ENCODE data around the gene NDUFV1.
"Not testable (repeated sequence)": the region's sequence is repeated elsewhere in the genome, so short reads cannot be mapped to it uniquely, and the experiment has no call there.

The NDUFV1 gene

GRCh38 chr11:67597458-67597857 lies 9.3 kb upstream of the NDUFV1 start:
- not testable (repeated sequence) for H3K27ac Mint-ChIP-seq; ATAC-seq (ENCODE audit: low read depth); H3K36me3 Mint-ChIP-seq; DNase-seq (ENCODE audit: low spot score in 2 of 2); H3K4me3 Mint-ChIP-seq; H3K27me3 Mint-ChIP-seq; H3K9me3 Mint-ChIP-seq
- peaks cover 16% of the 10 kb centered on the region for H3K4me1 Mint-ChIP-seq

DNA sequence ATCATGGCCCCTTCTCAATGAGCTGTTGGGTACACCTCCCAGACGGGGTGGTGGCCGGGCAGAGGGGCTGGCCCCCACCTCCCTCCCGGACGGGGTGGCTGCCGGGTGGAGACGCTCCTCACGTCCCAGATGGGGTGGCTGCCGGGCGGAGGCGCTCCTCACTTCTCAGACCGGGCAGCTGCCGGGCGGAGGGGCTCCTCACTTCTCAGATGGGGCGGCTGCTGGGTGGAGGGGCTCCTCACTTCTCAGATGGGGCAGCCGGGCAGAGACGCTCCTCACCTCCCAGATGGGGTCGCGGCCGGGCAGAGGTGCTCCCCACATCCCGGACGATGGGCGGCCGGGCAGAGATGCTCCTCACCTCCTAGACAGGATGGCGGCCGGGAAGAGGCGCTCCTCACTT lies 8.8 kb upstream of the NDUFV1 start:
- H3K4me3 Mint-ChIP-seq; H3K27ac Mint-ChIP-seq; H3K27me3 Mint-ChIP-seq; H3K9me3 Mint-ChIP-seq; ATAC-seq (ENCODE audit: low read depth); DNase-seq (ENCODE audit: low spot score in 2 of 2); H3K36me3 Mint-ChIP-seq: not testable (repeated sequence)
- H3K4me1 Mint-ChIP-seq = peaks cover 16% of the 10 kb centered on the region

DNA sequence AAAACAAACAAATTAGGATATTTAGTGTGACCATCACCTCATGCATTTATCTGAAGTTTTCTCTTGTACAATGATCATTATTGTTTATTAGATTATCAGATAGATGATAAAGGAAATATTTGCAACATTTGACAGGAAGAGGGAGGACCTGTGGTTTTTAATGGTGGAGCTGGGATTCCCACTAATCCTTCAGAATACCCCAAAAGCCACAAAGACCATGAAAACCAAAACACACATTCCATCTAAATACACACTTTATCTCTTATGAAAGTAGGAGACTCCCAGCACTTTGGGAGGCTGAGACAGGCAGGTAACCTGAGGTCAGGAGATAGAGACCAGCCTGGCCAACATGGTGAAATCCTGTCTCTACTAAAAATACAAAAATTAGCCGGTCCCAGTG lies 7.6 kb upstream of the NDUFV1 start:
- DNase-seq (ENCODE audit: low spot score in 2 of 2) (no peak), ATAC-seq (ENCODE audit: low read depth) (no peak)
- peaks cover 16% of the 10 kb centered on the region for H3K4me1 Mint-ChIP-seq
- H3K9me3 Mint-ChIP-seq = peaks cover 3% of the 10 kb centered on the region
- no peak overlapping the region for H3K4me3 Mint-ChIP-seq
- peaks cover under 1% of the 10 kb centered on the region for H3K27me3 Mint-ChIP-seq
- H3K27ac Mint-ChIP-seq = no peak overlapping the region
- no peaks in the 10 kb centered on the region for H3K36me3 Mint-ChIP-seq

DNA sequence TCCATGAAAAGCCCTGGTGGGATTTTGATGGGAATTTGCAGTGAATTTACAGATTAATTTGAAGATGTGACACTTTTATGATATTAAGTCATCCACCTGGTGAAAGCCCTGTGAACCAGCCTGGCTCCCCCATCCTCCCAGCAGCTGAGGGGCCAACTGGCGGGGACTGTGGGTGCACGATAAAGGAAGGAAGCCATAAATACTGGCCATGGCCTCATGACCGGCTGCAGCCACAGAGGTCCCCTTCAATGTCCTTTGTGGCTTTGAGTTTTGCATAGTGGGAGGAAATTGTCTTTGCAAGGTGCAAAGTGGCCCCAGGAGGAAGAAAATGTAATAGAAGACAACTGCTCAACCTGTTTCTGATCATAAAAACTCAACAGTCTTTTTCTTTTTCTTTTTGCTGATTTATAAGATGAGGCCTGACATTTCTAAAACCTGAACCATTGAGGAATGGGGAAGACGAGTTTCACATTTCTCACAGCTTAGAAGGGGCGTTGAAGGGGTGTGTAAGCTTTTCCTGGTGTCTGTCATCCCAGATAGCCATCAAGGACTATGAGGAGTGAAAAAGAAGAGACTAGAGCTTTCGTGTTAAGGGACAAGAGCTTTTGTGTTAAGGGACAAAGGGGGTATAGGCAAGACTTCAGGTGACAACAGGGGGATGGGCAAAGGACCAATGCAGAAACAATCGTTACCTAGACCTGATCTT lies 6.3 kb upstream of the NDUFV1 start:
- DNase-seq (ENCODE audit: low spot score in 2 of 2) (no peak), ATAC-seq (ENCODE audit: low read depth) (peak; percentile 89)
- peak overlapping the region; percentile 46 for H3K4me3 Mint-ChIP-seq
- H3K27ac Mint-ChIP-seq = no peak overlapping the region
- H3K9me3 Mint-ChIP-seq = peaks cover 3% of the 10 kb centered on the region
- peaks cover 9% of the 10 kb centered on the region for H3K27me3 Mint-ChIP-seq
- no peaks in the 10 kb centered on the region for H3K36me3 Mint-ChIP-seq
- peaks cover 16% of the 10 kb centered on the region for H3K4me1 Mint-ChIP-seq

GRCh38 chr11:67601098-67601497 lies 5.6 kb upstream of the NDUFV1 start:
- Mint-ChIP-seq H3K4me3 (no peak overlapping the region), H3K27me3 (peaks cover 9% of the 10 kb centered on the region), H3K27ac (no peak overlapping the region), H3K4me1 (peaks cover 19% of the 10 kb centered on the region), H3K9me3 (peaks cover 3% of the 10 kb centered on the region), H3K36me3 (no peaks in the 10 kb centered on the region)
- ATAC-seq (ENCODE audit: low read depth) = no peak
- no peak for DNase-seq (ENCODE audit: low spot score in 2 of 2)

- not testable (repeated sequence) for DNase-seq (ENCODE audit: low spot score in 2 of 2); ATAC-seq (ENCODE audit: low read depth); H3K27me3 Mint-ChIP-seq; H3K36me3 Mint-ChIP-seq; H3K9me3 Mint-ChIP-seq; H3K27ac Mint-ChIP-seq
- H3K4me1 Mint-ChIP-seq = peaks cover 19% of the 10 kb centered on the region
- H3K4me3 Mint-ChIP-seq = peak overlapping the region; percentile 37
Measured at GRCh38 chr11:67604119-67604518, 2.6 kb upstream of the NDUFV1 start.

GRCh38 chr11:67604815-67605214 lies 1.9 kb upstream of the NDUFV1 start:
- no peak for DNase-seq (ENCODE audit: low spot score in 2 of 2)
- peaks cover 18% of the 10 kb centered on the region for H3K4me1 Mint-ChIP-seq
- H3K4me3 Mint-ChIP-seq = no peak overlapping the region
- ATAC-seq (ENCODE audit: low read depth) = no peak
- H3K27ac Mint-ChIP-seq = no peak overlapping the region
- peaks cover 3% of the 10 kb centered on the region for H3K36me3 Mint-ChIP-seq
- H3K9me3 Mint-ChIP-seq = no peaks in the 10 kb centered on the region
- H3K27me3 Mint-ChIP-seq = peaks cover 9% of the 10 kb centered on the region

DNA sequence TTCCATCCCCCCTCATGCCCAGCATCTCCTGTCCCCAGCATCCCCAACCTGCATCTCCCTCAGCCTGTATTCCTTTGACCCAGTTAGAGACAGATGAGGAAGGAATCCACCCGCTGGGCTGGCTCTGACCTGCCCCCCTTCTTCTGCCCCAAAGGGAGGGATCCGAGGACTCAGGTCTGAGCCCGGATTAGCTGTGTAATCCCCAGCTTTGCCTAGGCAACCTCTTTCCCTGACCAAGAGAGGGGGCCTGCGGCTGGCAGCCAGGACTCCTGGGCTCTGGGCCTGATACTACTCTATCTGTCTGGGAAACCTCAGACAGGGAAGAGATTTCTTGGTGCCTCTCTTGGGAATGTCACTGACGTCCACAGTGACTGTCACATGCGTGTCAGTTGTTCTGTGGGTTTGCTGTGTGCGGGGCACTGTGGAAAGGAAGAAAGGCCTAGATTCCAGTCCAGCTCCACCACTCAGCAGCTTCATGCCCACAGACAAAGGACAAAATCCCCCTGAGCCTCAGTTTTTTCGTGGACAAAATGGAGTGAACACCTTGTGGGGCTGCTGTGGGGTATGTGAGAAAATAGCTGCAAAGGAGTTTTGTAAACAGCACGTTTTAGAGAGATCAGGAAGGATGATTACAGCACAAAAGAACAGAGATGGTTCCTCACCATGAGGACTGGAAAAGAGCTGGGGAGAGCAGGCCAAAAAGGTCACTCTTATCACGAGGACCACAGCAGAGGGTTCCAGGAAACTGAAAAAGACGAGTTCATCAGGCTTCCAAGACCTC lies 1.3 kb upstream of the NDUFV1 start:
- peaks cover 7% of the 10 kb centered on the region for H3K36me3 Mint-ChIP-seq
- DNase-seq (ENCODE audit: low spot score in 2 of 2) (no peak), ATAC-seq (ENCODE audit: low read depth) (no peak)
- peaks cover 12% of the 10 kb centered on the region for H3K4me1 Mint-ChIP-seq
- H3K9me3 Mint-ChIP-seq = no peaks in the 10 kb centered on the region
- no peak overlapping the region for H3K27ac Mint-ChIP-seq
- H3K4me3 Mint-ChIP-seq = peak overlapping the region; percentile 80
- peaks cover 9% of the 10 kb centered on the region for H3K27me3 Mint-ChIP-seq

DNA sequence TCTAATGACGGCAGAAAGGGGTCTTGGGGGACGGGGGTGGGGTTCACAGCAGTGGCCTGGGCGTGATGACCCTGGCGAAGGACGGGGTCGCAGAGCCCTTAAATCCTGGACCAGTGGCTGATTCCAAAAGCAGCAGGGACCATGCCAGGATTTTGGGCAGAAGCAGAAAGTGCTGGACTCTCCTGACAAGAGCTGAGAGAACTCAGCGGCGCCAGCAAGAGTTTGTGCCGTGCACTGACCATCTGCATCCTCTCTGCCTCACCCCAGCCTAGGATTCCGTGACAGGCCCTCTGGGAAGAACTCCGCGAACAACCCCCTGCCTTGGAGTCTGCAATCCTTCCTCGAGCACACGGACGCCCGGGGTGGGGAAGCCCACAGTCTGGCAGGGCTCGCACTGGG lies 644 bp upstream of the NDUFV1 start:
- ATAC-seq (ENCODE audit: low read depth) = no peak
- peaks cover 7% of the 10 kb centered on the region for H3K36me3 Mint-ChIP-seq
- peak overlapping the region; percentile 85 for H3K4me3 Mint-ChIP-seq
- peaks cover 9% of the 10 kb centered on the region for H3K27me3 Mint-ChIP-seq
- peak overlapping the region; percentile 11 for H3K27ac Mint-ChIP-seq
- H3K4me1 Mint-ChIP-seq = peaks cover 5% of the 10 kb centered on the region
- DNase-seq (ENCODE audit: low spot score in 2 of 2) = no peak
- H3K9me3 Mint-ChIP-seq = no peaks in the 10 kb centered on the region

- Mint-ChIP-seq H3K36me3 (peaks cover 11% of the 10 kb centered on the region), H3K27ac (peak overlapping the region; percentile 73), H3K27me3 (peaks cover 9% of the 10 kb centered on the region), H3K9me3 (no peaks in the 10 kb centered on the region), H3K4me3 (peak overlapping the region; percentile 85), H3K4me1 (peaks cover 3% of the 10 kb centered on the region)
- ATAC-seq (ENCODE audit: low read depth) (no peak), DNase-seq (ENCODE audit: low spot score in 2 of 2) (no peak)
Measured at GRCh38 chr11:67607507-67607906, 771 bp downstream of the NDUFV1 start.

GRCh38 chr11:67608486-67608885 lies 1.8 kb downstream of the NDUFV1 start:
- H3K4me1 Mint-ChIP-seq = peaks cover 8% of the 10 kb centered on the region
- DNase-seq (ENCODE audit: low spot score in 2 of 2) = no peak
- H3K36me3 Mint-ChIP-seq = peaks cover 12% of the 10 kb centered on the region
- ATAC-seq (ENCODE audit: low read depth) = no peak
- no peaks in the 10 kb centered on the region for H3K9me3 Mint-ChIP-seq
- H3K27me3 Mint-ChIP-seq = peaks cover 9% of the 10 kb centered on the region
- H3K27ac Mint-ChIP-seq = no peak overlapping the region
- H3K4me3 Mint-ChIP-seq = no peak overlapping the region

GRCh38 chr11:67609316-67609715 lies 2.6 kb downstream of the NDUFV1 start:
- no peak overlapping the region for H3K4me3 Mint-ChIP-seq
- no peak overlapping the region for H3K27ac Mint-ChIP-seq
- DNase-seq (ENCODE audit: low spot score in 2 of 2) = no peak
- no peak for ATAC-seq (ENCODE audit: low read depth)
- H3K4me1 Mint-ChIP-seq = peaks cover 12% of the 10 kb centered on the region
- peaks cover 12% of the 10 kb centered on the region for H3K36me3 Mint-ChIP-seq
- H3K27me3 Mint-ChIP-seq = peaks cover 6% of the 10 kb centered on the region
- H3K9me3 Mint-ChIP-seq = no peaks in the 10 kb centered on the region

- no peak overlapping the region for H3K4me3 Mint-ChIP-seq
- no peak for DNase-seq (ENCODE audit: low spot score in 2 of 2)
- no peaks in the 10 kb centered on the region for H3K9me3 Mint-ChIP-seq
- H3K4me1 Mint-ChIP-seq = peaks cover 23% of the 10 kb centered on the region
- no peaks in the 10 kb centered on the region for H3K27me3 Mint-ChIP-seq
- H3K36me3 Mint-ChIP-seq = peaks cover 12% of the 10 kb centered on the region
- H3K27ac Mint-ChIP-seq = peak overlapping the region; percentile 50
- no peak for ATAC-seq (ENCODE audit: low read depth)
Measured at GRCh38 chr11:67610302-67610868, 3.6 kb downstream of the NDUFV1 start.

DNA sequence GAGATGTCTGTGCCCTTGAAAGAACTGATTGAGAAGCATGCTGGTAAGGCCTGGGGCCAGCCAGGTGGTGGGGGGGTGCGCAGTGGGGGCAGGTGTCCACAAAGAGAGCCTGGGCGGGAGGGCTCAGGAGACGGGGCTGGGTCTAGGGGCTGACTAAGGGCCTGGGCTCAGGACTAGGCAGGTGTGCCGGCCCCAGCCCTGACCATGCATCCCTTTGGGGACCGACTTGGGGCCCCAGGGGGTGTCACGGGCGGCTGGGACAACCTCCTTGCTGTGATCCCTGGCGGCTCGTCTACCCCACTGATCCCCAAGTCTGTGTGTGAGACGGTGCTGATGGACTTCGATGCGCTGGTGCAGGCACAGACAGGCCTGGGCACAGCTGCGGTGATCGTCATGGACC lies 4.4 kb downstream of the NDUFV1 start:
- Mint-ChIP-seq H3K27ac (peak overlapping the region; percentile 50), H3K36me3 (peaks cover 12% of the 10 kb centered on the region), H3K27me3 (no peaks in the 10 kb centered on the region), H3K4me3 (no peak overlapping the region), H3K9me3 (no peaks in the 10 kb centered on the region), H3K4me1 (peaks cover 24% of the 10 kb centered on the region)
- no peak for ATAC-seq (ENCODE audit: low read depth)
- no peak for DNase-seq (ENCODE audit: low spot score in 2 of 2)
